GM21825 (cell line): ENCODE data around the gene ARHGAP15.

Experiments used
- ATAC-seq: cut with Tn5 transposase; IDR thresholded peaks from one replicate; pipeline ENCODE4 v1.9.1; 2021; ENCODE audit warnings: mild to moderate bottlenecking, moderate library complexity; ENCODE audit not compliant: unreplicated experiment

Gene ARHGAP15

GRCh38 chr2:143700865-143701264, 571.6 kb downstream of the ARHGAP15 start:
- no peak for ATAC-seq

- no peak for ATAC-seq
Measured at GRCh38 chr2:143701785-143702184, 572.6 kb downstream of the ARHGAP15 start.

GRCh38 chr2:143702931-143703330, 573.7 kb downstream of the ARHGAP15 start:
- no peak for ATAC-seq

- ATAC-seq = no peak
Measured at GRCh38 chr2:143704451-143705106, 575.4 kb downstream of the ARHGAP15 start.

DNA sequence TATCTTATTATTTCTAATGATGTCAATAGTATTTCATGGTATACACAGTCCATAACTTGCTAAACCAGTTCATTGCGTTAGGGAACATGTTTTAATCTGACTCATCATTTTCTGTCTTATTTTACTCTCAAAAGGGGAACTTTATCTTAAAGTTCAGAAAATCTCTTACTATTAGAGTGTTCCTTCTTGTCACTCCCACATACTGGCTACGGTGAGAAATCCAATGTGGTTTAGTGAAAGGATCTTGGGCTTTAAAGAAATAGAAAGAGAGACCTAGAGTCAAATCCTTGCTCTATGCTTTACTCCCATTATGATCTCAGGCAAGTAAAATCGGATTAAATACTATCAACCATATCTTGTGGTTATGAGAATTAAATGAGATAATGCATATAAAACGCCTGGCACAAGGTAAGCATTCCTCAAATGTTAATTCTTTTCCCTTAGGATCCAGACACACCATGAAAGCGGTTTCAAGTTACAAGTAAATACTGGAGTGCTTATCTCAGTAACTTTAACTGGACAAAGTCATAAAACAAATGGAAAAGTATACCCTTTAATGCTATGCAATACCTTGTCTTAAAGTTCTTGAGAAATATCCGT, 576.0 kb downstream of the ARHGAP15 start:
- no peak for ATAC-seq

DNA sequence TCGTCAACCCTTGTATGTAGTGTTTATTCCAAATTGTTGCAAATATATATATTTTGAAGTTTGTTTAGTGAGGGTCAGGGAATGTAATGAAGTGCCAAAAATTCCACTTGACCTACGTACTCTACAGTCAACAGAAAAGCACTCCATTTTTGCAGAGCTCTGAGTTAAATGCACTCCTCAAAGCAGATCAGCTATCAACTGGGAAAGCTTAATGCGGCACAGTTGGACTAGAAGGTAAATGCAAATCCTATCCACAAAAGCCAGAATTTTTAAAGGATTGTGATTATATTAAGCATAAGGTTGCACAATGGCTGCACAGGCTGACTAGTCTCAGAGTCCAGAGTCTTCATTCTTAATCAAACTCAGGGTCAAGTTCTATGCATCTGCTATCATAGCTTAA, 577.1 kb downstream of the ARHGAP15 start:
- ATAC-seq = no peak

GRCh38 chr2:143708682-143709081, 579.5 kb downstream of the ARHGAP15 start:
- ATAC-seq = no peak

DNA sequence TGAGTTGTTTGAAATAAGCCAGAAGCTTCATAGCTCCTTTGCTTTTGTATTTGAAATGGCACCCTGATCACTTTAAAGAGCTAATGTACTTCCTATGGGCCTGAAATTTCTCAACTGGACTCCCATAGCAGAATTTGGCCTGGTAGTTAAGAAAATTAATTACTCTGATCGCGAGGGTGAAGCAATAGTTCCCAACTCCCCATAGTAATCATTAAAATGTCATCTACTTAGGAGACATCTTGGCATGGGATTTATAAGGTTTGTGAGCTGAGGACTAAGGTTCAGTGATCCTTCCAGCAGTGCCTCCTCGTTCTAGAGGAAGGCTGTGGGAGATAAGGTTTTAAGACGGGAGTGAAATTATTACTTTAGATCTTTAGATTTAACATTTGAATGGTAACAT, 581.0 kb downstream of the ARHGAP15 start:
- ATAC-seq = no peak

DNA sequence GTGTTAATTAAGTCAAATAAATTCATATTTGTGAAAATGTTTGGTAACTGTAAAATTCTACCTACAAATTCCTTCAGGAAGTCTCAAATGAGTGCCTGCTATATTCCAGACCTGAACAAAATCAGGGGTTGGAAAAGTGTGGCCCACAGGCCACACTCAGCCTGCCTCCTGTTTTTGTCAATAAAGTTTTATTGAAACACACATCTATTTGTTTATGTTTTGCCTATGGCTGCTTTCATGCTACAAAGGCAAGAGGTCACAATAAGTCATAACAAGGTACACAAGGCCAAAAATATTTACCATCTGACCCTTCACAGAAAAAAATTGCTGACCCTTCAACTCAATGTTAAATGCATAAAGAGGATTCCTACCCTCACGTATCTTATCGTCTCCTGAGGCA, 581.7 kb downstream of the ARHGAP15 start:
- no peak for ATAC-seq

DNA sequence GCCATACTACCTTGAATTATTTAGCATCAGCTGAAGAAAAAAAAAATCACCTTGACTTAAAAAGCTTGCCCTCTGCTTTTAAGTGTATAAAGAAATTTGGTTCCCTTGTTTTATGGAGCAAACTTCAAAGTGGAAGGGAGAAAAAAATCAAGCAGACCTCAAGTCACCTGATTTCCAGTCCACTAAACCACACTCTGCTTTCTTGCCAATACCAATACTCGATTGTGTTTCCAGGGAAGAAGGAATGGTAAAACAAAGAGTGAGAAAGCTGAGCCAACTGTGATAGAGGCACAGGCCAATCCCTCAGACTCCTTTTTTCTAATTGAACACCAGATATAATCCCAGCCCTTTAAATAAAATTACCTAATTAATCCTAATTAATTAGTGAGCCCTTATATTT, 587.3 kb downstream of the ARHGAP15 start:
- ATAC-seq = no peak

DNA sequence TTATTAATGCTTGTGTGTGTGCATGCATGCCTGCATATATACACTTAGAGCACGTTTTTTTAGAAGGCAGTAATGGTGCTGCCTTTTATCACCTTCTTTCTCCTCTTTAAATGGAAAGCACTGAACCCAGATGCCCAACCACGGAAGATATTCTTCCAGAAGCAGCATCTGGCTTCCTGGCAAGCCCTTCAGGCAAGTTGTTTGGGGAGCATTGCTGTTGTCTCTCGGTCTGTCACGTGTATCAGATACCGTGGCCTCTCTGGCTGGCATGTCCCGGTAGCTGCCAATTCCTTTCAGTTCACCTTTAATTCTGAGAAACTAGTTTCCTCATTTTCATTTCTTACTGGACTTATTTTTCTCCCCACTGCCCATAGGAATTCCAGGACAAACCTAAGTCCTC, 587.8 kb downstream of the ARHGAP15 start:
- ATAC-seq = no peak

DNA sequence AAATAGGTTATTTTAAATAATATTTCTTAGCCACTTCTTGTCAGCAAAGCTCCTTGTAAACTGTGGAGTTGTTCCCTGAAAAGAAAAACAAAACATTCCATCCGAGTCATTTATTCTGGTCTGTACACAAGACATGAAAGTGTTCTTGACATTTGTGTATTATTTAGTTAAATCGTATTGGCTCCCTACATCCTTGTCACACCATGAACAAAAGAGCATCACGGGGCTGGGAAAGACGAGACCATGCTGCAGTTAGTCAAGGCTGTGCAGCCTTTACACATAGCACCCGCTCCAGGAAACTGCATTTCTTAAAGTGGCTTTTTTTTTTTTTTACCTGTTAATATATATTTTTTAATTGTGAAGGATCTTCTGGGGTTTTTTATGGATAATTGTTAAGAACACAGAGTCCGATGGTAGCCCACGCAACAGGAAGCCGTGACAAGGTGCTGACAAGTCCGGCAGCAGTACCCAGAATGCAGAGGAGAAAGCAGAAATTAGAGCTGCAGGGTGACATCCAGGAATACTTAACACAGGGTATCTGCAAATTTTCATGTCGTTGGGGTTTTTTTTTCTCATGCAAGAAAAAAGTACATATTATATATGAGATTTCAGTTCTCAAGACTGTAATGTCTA, 588.4 kb downstream of the ARHGAP15 start:
- no peak for ATAC-seq

GRCh38 chr2:143718745-143719144, 589.5 kb downstream of the ARHGAP15 start:
- ATAC-seq = no peak

DNA sequence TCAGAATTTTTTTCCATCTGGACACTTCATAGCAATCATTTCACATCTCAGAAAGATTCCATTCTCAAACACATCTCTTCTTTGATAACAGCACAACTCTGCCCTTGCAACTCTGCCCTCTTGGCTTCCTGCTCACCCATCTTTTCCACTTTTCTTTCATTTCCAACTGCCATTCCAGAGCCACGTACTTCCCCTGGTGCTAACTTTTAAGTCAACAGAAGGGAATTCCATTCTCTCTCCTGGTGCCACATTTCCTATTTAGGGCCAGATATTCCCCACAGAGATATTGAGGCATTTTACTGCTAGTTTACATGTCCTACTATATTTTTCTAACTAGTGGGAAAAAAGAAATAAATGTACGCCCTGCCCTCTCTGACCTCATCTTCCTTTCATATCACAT, 590.2 kb downstream of the ARHGAP15 start:
- no peak for ATAC-seq

DNA sequence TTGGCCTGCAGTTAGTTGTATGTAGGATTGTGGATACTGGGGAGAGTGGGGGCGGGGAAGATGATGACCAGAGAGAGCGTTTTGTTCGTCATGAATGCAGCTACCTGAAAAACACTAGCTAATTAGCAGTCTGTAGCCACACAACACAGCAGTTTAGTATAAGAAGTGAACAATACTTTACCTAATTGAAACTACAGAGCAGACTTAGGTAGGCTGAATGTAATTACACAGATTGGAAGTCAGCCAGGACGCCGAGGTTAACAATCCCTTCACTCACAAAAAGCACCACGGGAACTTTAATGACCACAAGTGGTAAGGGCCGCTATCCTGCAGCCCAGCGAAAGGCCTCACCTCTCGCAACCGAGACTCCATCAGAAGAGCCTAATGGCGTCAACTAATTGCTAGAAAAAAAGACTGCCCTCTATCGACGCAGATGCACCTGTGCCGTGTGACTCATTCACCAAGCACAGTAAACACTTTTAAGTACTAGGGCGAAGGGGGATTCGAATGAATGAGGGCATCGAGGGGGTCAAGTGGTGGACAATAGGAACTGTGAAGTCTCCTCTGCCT, 591.0 kb downstream of the ARHGAP15 start:
- ATAC-seq = no peak

DNA sequence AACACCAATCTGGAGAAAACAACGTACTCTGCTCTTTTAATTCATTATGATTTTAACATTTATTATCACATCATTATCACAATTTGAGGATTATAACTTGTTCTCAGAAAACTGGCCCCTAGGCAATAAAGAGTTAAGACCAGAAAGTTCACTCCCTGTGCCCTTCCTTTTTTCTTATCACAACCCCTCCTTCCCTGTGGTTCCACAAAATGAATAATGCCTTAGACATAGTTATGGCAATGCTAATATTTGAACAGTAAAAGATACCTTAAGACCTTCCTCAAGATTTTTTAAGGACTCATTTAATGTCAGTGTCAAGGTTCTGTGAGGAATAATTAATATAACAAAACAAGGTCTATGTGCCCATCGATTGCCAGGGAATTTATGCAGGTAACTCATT, 596.2 kb downstream of the ARHGAP15 start:
- ATAC-seq = no peak

DNA sequence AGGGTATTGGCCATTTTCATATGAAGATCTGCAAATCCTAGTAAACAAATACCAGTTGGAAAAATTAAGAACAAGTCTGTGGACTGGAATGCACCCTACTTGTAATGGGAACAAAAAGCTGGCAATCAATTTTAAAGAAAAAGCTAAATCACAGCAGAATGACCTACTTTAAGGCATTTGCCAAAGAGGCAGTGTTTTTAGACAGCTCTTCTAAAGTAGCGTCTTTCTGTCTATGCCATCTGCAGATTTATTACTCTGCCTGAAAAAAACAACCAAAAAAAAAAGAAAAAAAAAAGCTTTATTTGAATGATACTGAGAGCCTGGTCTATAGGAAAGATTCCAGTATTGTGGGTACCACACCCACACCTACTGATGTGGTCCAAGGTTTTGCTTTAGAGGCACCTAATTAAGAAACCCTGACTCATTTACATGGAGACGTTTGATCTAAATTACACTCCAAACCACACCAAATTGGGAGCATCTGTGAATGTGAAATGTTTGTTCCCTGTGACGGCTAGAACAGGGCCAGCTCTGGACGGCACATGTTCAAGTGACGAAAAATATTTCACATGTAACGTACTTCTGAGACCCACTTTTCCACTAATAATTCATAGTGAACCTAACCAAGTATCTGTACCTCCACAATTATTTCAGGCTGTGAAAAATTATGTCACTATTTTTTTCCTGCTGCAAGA, 597.1 kb downstream of the ARHGAP15 start:
- ATAC-seq = no peak

GRCh38 chr2:143728498-143728897, 599.3 kb downstream of the ARHGAP15 start:
- no peak for ATAC-seq

GRCh38 chr2:143729296-143729814, 600.1 kb downstream of the ARHGAP15 start:
- no peak for ATAC-seq

- ATAC-seq = peak; percentile 88
Measured at GRCh38 chr2:143730155-143730952, 601.1 kb downstream of the ARHGAP15 start.

DNA sequence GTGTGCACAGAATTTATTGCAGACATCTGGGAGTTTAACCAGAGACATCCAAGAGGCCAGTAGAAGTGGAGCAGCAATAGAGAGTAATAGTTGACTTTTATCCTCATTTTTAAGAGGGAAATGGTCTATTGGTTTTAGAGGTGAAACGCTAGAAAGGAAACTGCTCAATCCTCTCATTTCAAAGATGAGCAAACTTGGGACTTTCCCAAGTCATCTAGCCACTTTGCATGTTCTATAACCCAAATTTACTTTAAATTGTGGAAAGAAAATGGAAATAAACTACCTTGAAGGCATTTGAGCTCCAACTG, 601.7 kb downstream of the ARHGAP15 start:
- peak; percentile 38 for ATAC-seq
